ENCODE measurements around the gene ECHS1.
"Not testable (repeated sequence)": the region's sequence is repeated elsewhere in the genome, so short reads cannot be mapped to it uniquely, and the experiment has no call there.

Gene ECHS1

GRCh38 chr10:133324198-133324792, 48.9 kb downstream of the ECHS1 start:
- H3K36me3 ChIP-seq (ENCODE audit: control insufficient read depth, insufficient read depth, low read length): no peaks in the 10 kb centered on the region
- no peak overlapping the region for H3K4me3 ChIP-seq (ENCODE audit: low read length)
- no CpG with 5 or more reads among the region's 13 CpGs for WGBS (ENCODE audit: insufficient coverage, insufficient read length)
- peaks cover 3% of the 10 kb centered on the region; the same call in 1 of the 2 replicates for H3K4me1 ChIP-seq (ENCODE audit: control insufficient read depth, insufficient read depth, low read length)
- no peak for DNase-seq (ENCODE audit: low read depth, low spot score)
- H3K27ac ChIP-seq (ENCODE audit: low read length): no peak overlapping the region
- H3K27me3 ChIP-seq (ENCODE audit: control insufficient read depth, insufficient read depth, low read length): peaks cover 7% of the 10 kb centered on the region; the same call in 1 of the 2 replicates
- no peaks in the 10 kb centered on the region for H3K9me3 ChIP-seq (ENCODE audit: control insufficient read depth, insufficient read depth, low read length)

- DNase-seq (ENCODE audit: low read depth, low spot score); H3K4me3 ChIP-seq (ENCODE audit: low read length); H3K27me3 ChIP-seq (ENCODE audit: control insufficient read depth, insufficient read depth, low read length); H3K9me3 ChIP-seq (ENCODE audit: control insufficient read depth, insufficient read depth, low read length); H3K27ac ChIP-seq (ENCODE audit: low read length); H3K36me3 ChIP-seq (ENCODE audit: control insufficient read depth, insufficient read depth, low read length); H3K4me1 ChIP-seq (ENCODE audit: control insufficient read depth, insufficient read depth, low read length): not testable (repeated sequence)
- WGBS (ENCODE audit: insufficient coverage, insufficient read length): no CpG with 5 or more reads among the region's 14 CpGs
Measured at GRCh38 chr10:133322064-133322709, 51.0 kb downstream of the ECHS1 start.

GRCh38 chr10:133320852-133321422, 52.2 kb downstream of the ECHS1 start:
- H3K9me3 ChIP-seq (ENCODE audit: control insufficient read depth, insufficient read depth, low read length); H3K4me1 ChIP-seq (ENCODE audit: control insufficient read depth, insufficient read depth, low read length); H3K4me3 ChIP-seq (ENCODE audit: low read length); H3K36me3 ChIP-seq (ENCODE audit: control insufficient read depth, insufficient read depth, low read length); H3K27ac ChIP-seq (ENCODE audit: low read length); H3K27me3 ChIP-seq (ENCODE audit: control insufficient read depth, insufficient read depth, low read length); DNase-seq (ENCODE audit: low read depth, low spot score): not testable (repeated sequence)
- WGBS (ENCODE audit: insufficient coverage, insufficient read length): no CpG with 5 or more reads among the region's 6 CpGs

GRCh38 chr10:133318494-133319127, 54.5 kb downstream of the ECHS1 start:
- H3K9me3 ChIP-seq (ENCODE audit: control insufficient read depth, insufficient read depth, low read length): no peaks in the 10 kb centered on the region
- no peaks in the 10 kb centered on the region for H3K36me3 ChIP-seq (ENCODE audit: control insufficient read depth, insufficient read depth, low read length)
- no CpG with 5 or more reads among the region's 51 CpGs for WGBS (ENCODE audit: insufficient coverage, insufficient read length)
- no peak overlapping the region for H3K27ac ChIP-seq (ENCODE audit: low read length)
- peak; percentile 47 for DNase-seq (ENCODE audit: low read depth, low spot score)
- H3K4me1 ChIP-seq (ENCODE audit: control insufficient read depth, insufficient read depth, low read length): no peaks in the 10 kb centered on the region
- peak overlapping the region; percentile 45; the same call in 1 of the 2 replicates for H3K4me3 ChIP-seq (ENCODE audit: low read length)
- no peaks in the 10 kb centered on the region for H3K27me3 ChIP-seq (ENCODE audit: control insufficient read depth, insufficient read depth, low read length)

- no peaks in the 10 kb centered on the region for H3K27me3 ChIP-seq (ENCODE audit: control insufficient read depth, insufficient read depth, low read length)
- DNase-seq (ENCODE audit: low read depth, low spot score): no peak
- H3K9me3 ChIP-seq (ENCODE audit: control insufficient read depth, insufficient read depth, low read length): no peaks in the 10 kb centered on the region
- no CpG with 5 or more reads among the region's 7 CpGs for WGBS (ENCODE audit: insufficient coverage, insufficient read length)
- H3K27ac ChIP-seq (ENCODE audit: low read length): no peak overlapping the region
- H3K4me1 ChIP-seq (ENCODE audit: control insufficient read depth, insufficient read depth, low read length): no peaks in the 10 kb centered on the region
- no peak overlapping the region for H3K4me3 ChIP-seq (ENCODE audit: low read length)
- 0 out of 2 replicates have a peak, but pooled peaks cover 2% of the 10 kb centered on the region for H3K36me3 ChIP-seq (ENCODE audit: control insufficient read depth, insufficient read depth, low read length)
Measured at GRCh38 chr10:133316732-133317131, 56.4 kb downstream of the ECHS1 start.

- no CpG with 5 or more reads among the region's 9 CpGs for WGBS (ENCODE audit: insufficient coverage, insufficient read length)
- Histone ChIP-seq H3K9me3 (ENCODE audit: control insufficient read depth, insufficient read depth, low read length) (no peaks in the 10 kb centered on the region), H3K4me1 (ENCODE audit: control insufficient read depth, insufficient read depth, low read length) (no peaks in the 10 kb centered on the region), H3K4me3 (ENCODE audit: low read length) (no peak overlapping the region), H3K27ac (ENCODE audit: low read length) (no peak overlapping the region), H3K27me3 (ENCODE audit: control insufficient read depth, insufficient read depth, low read length) (no peaks in the 10 kb centered on the region), H3K36me3 (ENCODE audit: control insufficient read depth, insufficient read depth, low read length) (0 out of 2 replicates have a peak, but pooled peaks cover 2% of the 10 kb centered on the region)
- DNase-seq (ENCODE audit: low read depth, low spot score): no peak
Measured at GRCh38 chr10:133316266-133316665, 56.9 kb downstream of the ECHS1 start.

GRCh38 chr10:133315847-133316246, 57.3 kb downstream of the ECHS1 start:
- no peak for DNase-seq (ENCODE audit: low read depth, low spot score)
- H3K27ac ChIP-seq (ENCODE audit: low read length): no peak overlapping the region
- H3K4me3 ChIP-seq (ENCODE audit: low read length): no peak overlapping the region
- 0 out of 2 replicates have a peak, but pooled peaks cover 2% of the 10 kb centered on the region for H3K36me3 ChIP-seq (ENCODE audit: control insufficient read depth, insufficient read depth, low read length)
- no CpG with 5 or more reads among the region's 5 CpGs for WGBS (ENCODE audit: insufficient coverage, insufficient read length)
- H3K4me1 ChIP-seq (ENCODE audit: control insufficient read depth, insufficient read depth, low read length): no peaks in the 10 kb centered on the region
- H3K27me3 ChIP-seq (ENCODE audit: control insufficient read depth, insufficient read depth, low read length): no peaks in the 10 kb centered on the region
- H3K9me3 ChIP-seq (ENCODE audit: control insufficient read depth, insufficient read depth, low read length): no peaks in the 10 kb centered on the region

- H3K36me3 ChIP-seq (ENCODE audit: control insufficient read depth, insufficient read depth, low read length): peaks cover 7% of the 10 kb centered on the region
- no peaks in the 10 kb centered on the region for H3K4me1 ChIP-seq (ENCODE audit: control insufficient read depth, insufficient read depth, low read length)
- no peak overlapping the region for H3K27ac ChIP-seq (ENCODE audit: low read length)
- H3K27me3 ChIP-seq (ENCODE audit: control insufficient read depth, insufficient read depth, low read length): no peaks in the 10 kb centered on the region
- WGBS (ENCODE audit: insufficient coverage, insufficient read length): no CpG with 5 or more reads among the region's 12 CpGs
- H3K9me3 ChIP-seq (ENCODE audit: control insufficient read depth, insufficient read depth, low read length): no peaks in the 10 kb centered on the region
- H3K4me3 ChIP-seq (ENCODE audit: low read length): no peak overlapping the region
- no peak for DNase-seq (ENCODE audit: low read depth, low spot score)
Measured at GRCh38 chr10:133314911-133315310, 58.2 kb downstream of the ECHS1 start.

GRCh38 chr10:133313192-133313591, 60.0 kb downstream of the ECHS1 start:
- WGBS (ENCODE audit: insufficient coverage, insufficient read length): no CpG with 5 or more reads among the region's 4 CpGs

GRCh38 chr10:133312769-133313145, 60.4 kb downstream of the ECHS1 start:
- Histone ChIP-seq H3K36me3 (ENCODE audit: control insufficient read depth, insufficient read depth, low read length) (peaks cover 9% of the 10 kb centered on the region), H3K4me3 (ENCODE audit: low read length) (no peak overlapping the region), H3K4me1 (ENCODE audit: control insufficient read depth, insufficient read depth, low read length) (0 out of 2 replicates have a peak, but pooled peaks cover 3% of the 10 kb centered on the region), H3K27me3 (ENCODE audit: control insufficient read depth, insufficient read depth, low read length) (no peaks in the 10 kb centered on the region), H3K9me3 (ENCODE audit: control insufficient read depth, insufficient read depth, low read length) (no peaks in the 10 kb centered on the region), H3K27ac (ENCODE audit: low read length) (no peak overlapping the region)
- DNase-seq (ENCODE audit: low read depth, low spot score): no peak
- WGBS (ENCODE audit: insufficient coverage, insufficient read length): no CpG with 5 or more reads among the region's 9 CpGs

More at GRCh38 chr10:133313192-133313591, 60.0 kb downstream of the ECHS1 start:
- 0 out of 2 replicates have a peak, but pooled peaks cover 2% of the 10 kb centered on the region for H3K4me1 ChIP-seq (ENCODE audit: control insufficient read depth, insufficient read depth, low read length)
- no peak overlapping the region for H3K27ac ChIP-seq (ENCODE audit: low read length)
- no peak overlapping the region for H3K4me3 ChIP-seq (ENCODE audit: low read length)
- peaks cover 9% of the 10 kb centered on the region for H3K36me3 ChIP-seq (ENCODE audit: control insufficient read depth, insufficient read depth, low read length)
- no peak for DNase-seq (ENCODE audit: low read depth, low spot score)
- no peaks in the 10 kb centered on the region for H3K9me3 ChIP-seq (ENCODE audit: control insufficient read depth, insufficient read depth, low read length)
- H3K27me3 ChIP-seq (ENCODE audit: control insufficient read depth, insufficient read depth, low read length): no peaks in the 10 kb centered on the region
